ENCODE data around the gene TUSC2.
"Not testable (repeated sequence)": the region's sequence is repeated elsewhere in the genome, so short reads cannot be mapped to it uniquely, and the experiment has no call there.

The TUSC2 gene

DNA sequence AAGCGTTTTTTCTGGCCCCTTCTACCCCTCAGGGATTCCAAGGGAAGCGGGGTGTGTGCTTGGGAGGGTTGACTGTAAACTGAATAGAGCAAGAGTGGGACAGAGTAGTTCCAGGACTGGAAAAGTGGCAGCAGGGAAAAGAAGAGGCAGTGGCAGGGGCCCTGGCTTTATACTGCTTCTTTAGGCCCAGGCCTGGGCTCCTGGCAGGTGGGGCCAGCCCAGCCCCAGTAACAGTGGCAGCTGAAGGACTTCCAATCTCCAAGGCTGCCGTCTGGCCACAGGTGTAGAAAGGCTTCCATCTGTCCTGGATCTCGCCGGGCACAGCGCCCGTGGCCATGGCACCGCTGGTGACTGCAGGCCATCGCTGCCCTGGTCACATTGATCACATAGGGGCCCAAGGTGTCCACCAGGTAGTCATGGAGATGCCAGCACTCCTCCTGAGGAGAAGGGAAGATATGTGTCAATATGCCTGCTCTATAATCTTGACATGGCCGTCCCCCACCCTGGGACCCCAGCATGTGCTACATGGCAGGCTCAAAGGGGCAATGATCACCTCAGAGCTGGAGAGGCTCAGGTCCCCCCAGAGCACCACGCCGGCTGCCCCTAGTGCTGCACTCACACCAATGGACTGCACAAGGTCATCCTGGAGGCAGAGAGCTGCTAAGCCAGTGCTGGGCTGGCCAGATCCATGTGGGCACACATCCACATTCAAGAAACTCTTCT is 34.8 kb downstream of the TUSC2 start:
- DNase-seq, result no peak

DNA sequence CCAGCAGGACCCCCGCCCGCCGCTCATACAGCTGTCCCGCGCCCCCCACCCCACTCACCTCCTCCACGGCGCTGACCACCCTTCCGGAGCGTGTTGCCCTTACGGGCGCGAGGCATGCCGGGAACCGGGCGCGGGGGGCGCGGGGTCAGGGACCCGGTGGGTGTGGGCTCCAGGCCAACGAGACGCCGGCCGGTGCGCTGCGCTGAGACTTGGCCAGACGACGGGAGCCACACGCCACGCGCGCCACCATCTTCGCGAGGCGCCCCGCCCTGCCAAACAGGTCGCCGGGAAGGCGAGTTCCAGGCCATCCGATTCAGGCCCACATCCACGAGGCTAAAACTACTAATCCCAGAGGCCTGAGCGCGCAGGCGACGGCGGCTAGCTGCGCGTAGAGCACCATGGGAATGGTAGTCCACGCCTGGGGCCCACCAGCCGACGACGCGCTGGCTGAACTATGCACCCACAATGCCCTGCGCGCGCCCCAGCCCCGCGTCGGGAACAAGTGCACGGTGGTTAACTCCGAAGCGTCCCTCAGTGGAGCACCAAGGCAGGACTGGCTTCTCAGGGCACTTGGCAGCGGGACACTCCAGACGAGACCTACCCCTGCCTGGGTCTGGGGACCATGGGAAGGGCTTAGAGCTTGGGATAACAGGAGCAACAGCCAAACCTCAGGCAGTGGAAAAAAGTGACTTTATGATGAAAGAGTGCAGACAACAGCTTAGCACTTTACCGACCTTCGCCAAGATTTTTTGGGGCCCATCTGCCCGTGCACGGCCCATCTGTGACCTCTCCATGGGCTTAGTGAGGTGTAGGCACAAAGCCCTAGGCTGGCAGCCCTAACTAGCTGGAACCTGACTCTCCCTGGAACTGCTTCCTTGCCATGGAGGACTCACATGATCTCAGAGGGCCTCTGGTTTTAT is 35.6 kb downstream of the TUSC2 start, which contains the start of gene IFRD2:
Gene IFRD2, minus strand, starts transcription at position 271 of the 920 bp plus-strand sequence. Its CDS starts 155 bp downstream, at position 116.
- DNase-seq, result peak; percentile 97

DNA sequence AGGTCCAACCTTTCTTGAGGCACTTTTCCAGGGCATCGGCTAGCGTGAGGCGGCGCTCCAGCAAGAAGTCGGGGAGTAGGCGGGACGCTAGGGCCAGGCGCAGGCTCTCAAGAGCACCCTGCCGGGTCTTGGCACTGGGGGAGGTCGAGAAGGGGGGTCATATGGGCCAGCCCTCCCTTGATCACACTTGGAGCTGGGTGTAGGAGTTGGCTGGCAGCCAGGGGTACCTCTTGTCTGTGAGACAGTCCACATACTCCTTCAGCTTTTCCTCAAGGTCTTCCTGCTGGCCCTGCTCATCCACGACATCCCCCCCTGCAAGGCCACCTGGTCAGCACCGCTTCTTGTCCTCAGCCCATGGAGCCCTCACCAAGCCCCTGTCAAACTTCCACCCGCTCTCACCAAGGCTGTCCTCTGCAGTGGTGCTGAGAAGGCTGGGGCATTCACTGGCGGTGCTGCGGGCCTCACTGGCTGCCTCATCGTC is 37.8 kb downstream of the TUSC2 start:
- no peak for DNase-seq

DNA sequence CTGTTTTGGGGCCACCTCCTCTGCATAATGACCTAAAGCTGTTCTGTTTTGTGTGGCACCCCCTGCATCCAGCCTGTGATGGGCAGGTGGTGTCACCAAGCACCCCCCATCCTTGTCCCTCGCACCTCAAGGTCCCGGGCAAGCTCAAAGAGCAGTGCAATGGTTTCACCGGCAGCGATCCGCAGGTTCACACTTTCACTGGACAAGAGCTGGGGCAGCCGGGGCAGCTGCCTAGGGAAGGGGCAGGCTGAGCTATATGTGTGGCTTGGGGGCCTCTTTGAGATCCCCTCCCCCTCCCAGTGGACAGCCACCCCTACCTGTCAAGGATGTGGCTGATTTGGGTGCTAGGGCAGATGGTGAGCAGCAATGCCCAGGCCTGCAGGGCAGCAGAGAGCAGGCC is 38.9 kb downstream of the TUSC2 start:
- no peak for DNase-seq

DNA sequence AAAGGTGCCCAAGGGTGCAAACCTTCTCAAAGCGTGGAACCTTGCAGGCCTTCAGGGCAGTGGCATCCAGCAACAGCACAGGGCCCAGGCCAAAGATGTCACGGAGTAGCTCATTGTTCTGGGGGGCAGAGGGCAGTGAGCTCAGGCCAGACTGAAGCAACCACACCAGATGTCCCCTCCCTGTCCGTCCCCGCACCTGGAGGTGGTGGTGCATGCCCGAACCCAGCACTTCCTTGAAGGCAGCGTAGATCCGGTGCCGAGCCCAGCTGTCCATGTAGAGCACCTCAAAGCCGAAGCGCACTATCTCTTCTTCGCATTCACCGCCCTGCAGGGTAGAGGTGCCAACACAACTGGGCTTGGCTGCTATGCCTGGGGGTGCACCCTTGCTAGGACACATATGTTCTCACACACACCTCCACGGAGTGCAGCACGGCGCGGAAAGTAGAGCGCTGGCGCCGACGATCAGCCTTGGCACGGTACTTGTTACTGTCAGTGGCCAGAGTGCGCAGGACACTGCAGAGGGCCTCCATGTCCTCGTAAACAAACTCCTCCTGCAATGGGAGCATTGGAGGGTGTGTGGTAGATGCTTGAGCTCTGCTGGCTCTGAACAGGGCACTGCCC is 39.5 kb downstream of the TUSC2 start:
- no peak for DNase-seq

DNA sequence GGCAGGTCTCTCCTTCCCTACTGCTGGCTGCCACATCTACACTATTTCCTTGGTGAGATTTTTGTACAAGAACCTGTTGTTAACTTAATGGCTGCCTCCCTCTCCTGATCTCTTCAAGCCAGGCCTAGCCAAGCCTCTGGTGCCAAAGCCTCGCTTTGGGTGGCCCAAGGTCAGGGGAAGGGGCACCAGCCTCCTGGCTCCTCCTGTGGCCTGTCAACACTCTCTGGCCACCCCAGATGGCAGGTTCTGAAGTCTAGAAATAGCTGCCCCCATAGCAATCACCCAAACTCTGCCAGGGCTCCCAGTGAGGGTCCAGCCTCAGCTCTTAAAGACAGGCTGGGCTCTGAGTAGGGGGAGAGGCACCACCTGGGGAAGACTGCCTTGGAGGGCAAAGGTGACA is 40.8 kb downstream of the TUSC2 start:
- DNase-seq, result no peak

DNA sequence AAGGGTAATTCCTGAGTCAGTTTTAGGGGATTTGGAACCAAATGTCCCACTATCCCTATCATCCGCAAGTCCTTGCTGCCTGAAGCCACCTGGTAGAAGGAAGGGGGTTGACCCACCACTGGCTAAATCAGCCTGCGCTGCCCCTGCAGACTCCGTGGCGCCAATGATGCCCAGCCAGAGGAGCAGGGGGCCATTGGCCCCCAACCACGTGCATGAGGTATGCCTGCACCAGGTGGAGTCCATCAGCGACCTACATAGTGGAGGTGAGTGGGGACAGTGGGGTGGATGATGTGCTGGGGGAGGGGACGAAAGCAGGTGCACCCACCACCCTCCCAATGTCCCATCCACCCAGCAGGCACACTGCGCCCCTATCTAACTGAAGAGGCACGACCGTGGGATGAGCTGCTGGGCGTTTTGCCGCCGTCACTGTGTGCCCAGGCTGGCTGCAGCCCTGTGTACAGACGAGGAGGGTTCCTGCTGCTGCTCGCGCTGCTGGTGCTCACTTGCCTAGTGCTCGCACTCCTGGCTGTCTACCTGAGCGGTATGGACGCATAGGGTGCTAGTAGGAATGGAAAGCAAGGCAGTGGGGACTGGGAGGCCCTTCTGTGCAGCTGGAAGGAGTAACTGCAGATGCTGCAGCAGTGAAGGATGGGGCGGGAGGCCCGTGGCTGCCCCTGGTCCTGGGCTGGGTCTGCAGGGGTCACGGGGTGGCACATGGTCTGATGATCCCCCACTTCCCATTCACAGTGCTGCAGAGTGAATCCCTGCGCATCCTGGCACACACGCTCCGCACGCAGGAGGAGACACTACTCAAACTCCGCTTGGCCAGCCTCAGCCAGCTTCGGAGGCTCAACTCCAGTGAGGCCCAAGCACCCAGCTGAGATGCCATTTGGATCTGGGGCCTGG is 41.4 kb downstream of the TUSC2 start:
- DNase-seq, result no peak

DNA sequence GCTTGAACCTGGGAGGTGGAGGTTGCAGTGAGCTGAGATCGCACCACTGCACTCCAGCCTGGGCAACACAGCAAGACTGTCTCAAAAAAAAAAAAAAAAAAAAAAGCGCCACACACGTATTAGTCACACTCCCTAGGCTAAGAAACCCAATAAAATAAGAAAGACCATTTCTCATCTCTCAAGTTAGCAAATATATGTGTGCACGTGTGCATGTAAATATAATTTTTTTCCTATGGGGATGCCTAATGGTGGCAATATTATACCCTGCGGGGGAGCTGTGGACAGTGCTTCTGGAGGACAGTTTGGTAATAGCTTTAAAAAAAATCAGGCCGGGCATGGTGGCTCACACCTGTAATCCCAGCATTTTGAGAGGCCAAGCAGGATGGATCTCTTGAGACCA is 43.9 kb downstream of the TUSC2 start:
- DNase-seq, result not testable (repeated sequence)

DNA sequence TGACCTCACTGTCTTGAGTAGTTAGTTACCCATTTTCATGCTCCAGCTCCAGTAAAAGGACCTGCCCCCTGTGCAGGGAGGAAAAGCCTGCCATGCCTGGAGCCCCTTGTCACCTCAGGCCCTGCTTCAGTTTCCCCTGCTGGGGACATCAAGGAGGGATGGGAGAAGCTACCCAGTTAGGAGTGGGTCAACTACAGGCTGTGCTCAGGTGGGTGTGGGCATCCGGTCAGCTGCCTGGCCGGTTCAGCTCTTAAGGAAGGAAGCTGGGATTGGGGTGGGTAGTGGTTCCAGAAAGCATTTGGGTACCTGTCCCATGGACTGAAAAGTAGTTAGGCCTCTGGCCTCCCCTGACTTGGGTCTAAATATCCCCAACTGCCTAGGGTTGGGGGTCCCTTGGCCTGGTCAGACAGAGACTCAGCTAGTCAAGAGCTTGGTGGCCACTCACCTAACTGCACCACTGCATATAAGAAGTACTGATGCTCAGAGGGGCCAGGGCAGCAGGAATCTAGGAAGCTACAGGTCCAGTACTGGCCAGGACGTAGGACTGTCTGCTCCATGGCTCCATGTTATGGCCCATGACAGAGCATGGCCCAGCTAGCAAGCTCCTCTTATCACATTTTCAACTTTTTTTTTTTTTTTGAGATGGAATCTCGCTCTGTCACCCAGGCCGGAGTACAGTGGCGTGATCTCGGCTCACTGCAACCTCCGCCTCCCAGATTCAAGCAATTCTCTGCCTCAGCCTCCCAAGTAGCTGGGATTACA is 48.6 kb downstream of the TUSC2 start:
- DNase-seq, result no peak

DNA sequence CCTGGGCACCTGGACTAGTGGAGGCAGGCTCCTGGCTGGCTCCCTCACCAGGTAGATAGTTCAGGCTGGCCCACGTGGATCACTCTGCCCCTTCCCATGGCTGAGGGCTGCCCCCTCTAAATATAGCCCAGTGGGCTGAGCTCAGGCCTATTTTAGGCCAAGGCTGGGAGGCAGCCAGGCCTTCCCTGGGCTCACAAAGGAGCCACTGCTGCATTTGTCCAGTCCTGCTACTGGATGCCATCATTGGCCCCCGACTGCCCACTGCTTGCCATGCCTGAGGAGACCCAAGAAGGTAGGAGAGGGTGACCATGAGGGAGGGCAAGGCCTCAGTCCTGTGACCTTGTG is 49.2 kb downstream of the TUSC2 start, which contains the start of gene LSMEM2:
Gene LSMEM2, plus strand, starts transcription at position 208 of the 345 bp plus-strand sequence. Its CDS starts 27 bp downstream, at position 235.
- DNase-seq, result no peak

DNA sequence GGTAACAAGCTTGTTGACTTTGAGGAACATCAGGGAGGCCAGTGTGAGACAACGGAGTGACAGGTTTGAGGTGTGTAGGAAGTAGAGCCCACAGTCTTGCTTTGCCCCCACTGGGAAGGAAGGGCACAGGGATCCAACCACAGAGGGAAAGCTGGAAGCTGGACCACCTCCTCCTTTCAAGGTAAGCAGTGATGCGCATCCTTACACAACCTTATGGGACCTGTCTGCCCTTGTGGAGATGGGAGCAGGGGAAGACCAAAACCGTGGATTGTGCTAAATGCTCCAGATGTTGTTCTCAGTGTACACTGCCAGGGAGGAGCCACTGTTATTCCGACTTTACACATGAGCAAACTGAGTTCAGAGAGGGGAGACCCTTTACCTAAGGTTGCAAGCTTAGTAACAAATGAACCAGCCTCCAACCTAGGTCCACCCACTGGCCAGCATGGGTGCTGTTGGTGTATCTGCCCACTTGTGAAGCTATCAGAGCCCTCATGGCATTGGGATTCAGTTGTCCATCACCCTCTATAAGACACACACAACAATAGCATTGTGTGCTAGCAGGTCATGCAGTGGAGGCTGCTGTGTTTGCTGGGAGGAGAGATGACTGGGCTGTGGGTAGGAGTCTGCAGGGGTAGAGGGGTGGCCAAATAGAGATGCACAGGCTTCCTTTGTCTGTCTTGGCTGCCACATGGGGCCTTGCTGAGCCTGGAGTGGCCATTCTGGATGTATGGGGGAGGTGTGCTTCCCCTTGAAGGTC is 49.7 kb downstream of the TUSC2 start:
- DNase-seq, result no peak

DNA sequence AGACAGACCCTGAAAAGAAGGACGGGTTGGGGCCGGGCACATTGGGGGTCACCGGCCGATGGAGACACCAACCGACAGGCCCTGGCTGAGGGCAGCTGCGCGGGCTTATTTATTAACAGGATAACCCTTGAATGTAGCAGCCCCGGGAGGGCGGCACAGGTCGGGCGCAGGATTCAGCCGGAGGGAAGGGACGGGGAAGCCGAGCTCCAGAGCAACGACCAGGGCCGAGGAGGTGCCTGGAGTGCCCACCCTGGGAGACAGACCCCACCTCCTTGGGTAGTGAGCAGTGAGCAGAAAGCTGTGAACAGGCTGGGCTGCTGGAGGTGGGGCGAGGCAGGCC is 51.3 kb downstream of the TUSC2 start:
- DNase-seq, result no peak

DNA sequence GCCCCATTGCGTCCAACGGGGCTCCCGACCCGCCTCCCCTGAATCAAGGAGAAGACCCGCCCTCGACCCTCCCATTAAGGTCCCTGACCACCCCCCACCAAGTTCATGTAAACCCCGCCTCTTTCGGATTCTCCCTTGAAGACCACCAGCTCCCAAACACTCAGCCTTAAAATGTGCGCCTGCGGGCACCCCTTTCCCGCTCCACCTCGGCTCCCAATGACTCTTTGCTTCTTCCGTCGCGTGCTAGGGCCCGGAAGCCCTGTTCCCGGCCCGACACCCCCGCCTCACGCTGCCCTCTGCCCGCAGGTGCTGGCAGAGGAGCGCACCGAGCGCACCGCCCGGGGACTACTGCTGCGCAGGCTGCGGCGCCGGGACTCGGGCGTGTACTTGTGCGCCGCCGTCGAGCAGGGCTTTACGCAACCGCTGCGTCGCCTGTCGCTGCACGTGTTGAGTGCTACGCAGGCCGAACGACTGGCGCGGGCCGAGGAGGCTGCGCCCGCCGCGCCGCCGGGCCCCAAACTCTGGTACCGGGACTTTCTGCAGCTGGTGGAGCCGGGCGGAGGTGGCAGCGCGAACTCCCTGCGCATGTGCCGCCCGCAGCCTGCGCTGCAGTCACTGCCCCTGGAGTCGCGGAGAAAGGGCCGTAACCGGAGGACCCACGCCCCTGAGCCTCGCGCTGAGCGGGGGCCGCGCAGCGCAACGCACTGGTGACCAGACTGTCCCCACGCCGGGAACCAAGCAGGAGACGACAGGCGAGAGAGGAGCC is 51.8 kb downstream of the TUSC2 start:
- no peak for DNase-seq

DNA sequence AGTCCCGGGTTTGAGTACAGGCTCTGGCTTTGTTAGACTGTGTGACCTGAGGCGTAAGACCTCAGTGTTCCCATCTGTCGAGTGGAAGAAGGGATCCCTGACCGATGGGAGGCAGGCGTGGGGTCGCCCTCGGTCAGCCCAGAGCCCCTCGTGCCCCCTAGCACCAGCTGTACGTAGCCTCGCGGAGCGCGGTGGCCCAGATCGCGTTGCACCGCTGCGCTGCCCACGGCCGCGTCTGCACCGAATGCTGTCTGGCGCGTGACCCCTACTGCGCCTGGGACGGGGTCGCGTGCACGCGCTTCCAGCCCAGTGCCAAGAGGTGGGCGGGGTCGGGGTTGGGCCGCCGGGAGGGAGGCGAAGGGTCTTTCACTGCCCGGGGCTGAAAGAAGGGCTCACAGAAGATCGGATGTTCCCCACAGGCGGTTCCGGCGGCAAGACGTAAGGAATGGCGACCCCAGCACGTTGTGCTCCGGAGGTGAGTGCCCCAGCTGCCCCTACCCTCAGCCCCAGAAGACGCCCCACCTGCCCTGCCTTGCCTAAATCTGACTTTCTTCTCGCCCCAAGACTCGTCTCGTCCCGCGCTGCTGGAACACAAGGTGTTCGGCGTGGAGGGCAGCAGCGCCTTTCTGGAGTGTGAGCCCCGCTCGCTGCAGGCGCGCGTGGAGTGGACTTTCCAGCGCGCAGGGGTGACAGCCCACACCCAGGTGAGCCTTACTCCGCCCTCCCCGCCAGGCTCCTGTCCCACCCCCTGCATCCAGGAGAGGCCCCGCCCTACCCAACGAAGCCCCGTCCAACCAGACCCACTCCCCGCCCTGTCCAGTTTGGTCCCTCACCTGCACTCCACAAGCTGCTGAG is 52.7 kb downstream of the TUSC2 start:
- DNase-seq, result no peak
